ENCODE data around the gene AGPAT2. TPM values are rescaled to one million over a fixed set of nuclear protein-coding genes. Genes with fewer than 3 reads are reported as not detected.

The AGPAT2 gene
- total RNA-seq, 2 donors from 2014 or later, result 33.4 to 39.8 TPM

DNA sequence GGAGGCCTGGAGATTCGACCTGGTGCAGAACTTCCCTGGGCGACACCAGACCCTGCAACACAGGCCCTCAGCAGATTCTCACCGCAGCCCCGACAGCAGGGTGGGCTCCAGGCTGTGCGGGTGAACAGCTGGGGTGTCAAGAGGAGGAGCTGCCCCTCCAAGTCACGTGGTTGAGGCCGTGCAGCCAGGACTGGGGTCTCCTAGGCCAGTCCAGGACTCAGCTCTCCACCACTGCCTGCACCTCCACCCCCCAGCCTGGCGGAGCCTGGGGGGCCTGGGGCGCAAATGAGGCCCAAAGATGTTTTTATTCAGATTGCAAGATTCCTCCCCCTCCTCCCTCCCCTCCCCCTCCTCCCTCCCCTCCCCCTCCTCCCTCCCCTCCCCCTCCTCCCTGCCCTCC, 9.2 kb upstream of the AGPAT2 start:
- Histone ChIP-seq H3K4me3 (ENCODE audit: low read length) (no peak overlapping the region), H3K9me3 (ENCODE audit: control insufficient read depth, low read length) (no peaks in the 10 kb centered on the region), H3K9ac (ENCODE audit: extremely low read depth, low read length, poor library complexity, severe bottlenecking) (no peak overlapping the region), H3K27me3 (ENCODE audit: control insufficient read depth, insufficient read depth, low read length, poor library complexity, severe bottlenecking) (peaks cover 6% of the 10 kb centered on the region), H3K27ac (ENCODE audit: low read depth, low read length) (no peak overlapping the region), H3K36me3 (ENCODE audit: control insufficient read depth, insufficient read depth, low read length) (no peaks in the 10 kb centered on the region), H3K4me1 (ENCODE audit: control insufficient read depth, insufficient read depth, low read length) (no peaks in the 10 kb centered on the region)
- Mint-ChIP-seq H3K27ac (no peak overlapping the region), H3K4me1 (peaks cover 9% of the 10 kb centered on the region), H3K36me3 (ENCODE audit: low read depth) (no peaks in the 10 kb centered on the region), H3K9me3 (no peaks in the 10 kb centered on the region), H3K27me3 (ENCODE audit: insufficient read depth) (no peaks in the 10 kb centered on the region), H3K4me3 (no peak overlapping the region)
- 90 to 100% methylated on average over 4 to 8 of the region's 9 CpGs for WGBS, 2 experiments (ENCODE audit: insufficient coverage in 1 of 2, insufficient read length in 1 of 2)
- TF ChIP-seq, protein P1, sequence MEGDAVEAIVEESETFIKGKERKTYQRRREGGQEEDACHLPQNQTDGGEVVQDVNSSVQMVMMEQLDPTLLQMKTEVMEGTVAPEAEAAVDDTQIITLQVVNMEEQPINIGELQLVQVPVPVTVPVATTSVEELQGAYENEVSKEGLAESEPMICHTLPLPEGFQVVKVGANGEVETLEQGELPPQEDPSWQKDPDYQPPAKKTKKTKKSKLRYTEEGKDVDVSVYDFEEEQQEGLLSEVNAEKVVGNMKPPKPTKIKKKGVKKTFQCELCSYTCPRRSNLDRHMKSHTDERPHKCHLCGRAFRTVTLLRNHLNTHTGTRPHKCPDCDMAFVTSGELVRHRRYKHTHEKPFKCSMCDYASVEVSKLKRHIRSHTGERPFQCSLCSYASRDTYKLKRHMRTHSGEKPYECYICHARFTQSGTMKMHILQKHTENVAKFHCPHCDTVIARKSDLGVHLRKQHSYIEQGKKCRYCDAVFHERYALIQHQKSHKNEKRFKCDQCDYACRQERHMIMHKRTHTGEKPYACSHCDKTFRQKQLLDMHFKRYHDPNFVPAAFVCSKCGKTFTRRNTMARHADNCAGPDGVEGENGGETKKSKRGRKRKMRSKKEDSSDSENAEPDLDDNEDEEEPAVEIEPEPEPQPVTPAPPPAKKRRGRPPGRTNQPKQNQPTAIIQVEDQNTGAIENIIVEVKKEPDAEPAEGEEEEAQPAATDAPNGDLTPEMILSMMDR (conservative IDR thresholded peaks at IDR 0.05), result no peak
- DNase-seq, result no peak

DNA sequence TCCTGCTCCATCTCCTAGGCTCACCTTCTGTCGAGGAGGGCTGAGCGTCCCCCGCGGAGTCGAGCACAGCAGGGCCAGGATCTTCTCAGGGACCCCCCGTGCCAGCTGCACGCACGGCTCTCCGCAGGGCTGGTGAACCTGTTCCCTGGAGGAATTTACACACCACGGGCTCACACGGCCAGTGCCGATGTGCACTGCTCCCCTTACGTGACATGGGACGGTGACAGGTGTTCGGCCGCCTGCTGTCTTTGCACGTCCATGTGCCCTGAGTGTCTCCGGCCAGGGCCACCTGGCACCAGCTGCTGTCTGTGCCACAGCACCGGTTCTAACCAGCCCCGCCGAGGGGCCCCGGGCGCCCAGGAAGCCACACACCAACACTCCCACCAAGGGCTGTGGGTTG, 8.7 kb upstream of the AGPAT2 start:
- H3K27ac ChIP-seq (ENCODE audit: low read depth, low read length), result no peak overlapping the region
- 89 to 90% methylated on average over 14 to 23 of the region's 23 CpGs for WGBS, 2 experiments (ENCODE audit: insufficient coverage in 1 of 2, insufficient read length in 1 of 2)

DNA sequence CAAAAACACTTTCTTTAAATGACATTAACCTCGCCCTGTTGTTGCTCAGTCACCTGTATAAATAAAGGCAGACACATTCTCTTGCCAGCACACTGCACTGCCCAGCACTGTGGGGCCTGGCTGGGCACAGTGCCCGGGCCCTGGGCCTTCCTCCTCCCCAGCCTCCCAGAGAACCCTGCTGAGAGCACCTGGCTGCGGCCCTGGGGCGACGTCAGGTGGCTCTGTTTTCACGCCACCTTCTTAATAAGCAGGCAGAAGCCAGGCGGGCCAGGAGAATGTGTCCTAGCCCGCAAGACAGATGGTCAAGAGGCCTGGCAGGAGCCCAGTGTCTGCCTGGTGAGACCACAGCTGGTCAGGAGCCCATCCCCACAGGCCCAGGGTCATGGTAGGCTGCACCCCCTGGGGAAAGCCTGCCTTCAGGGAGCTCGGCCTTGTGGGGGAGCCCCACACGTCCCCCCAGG, 8.2 kb upstream of the AGPAT2 start:
- Histone ChIP-seq H3K4me3 (ENCODE audit: low read length) (no peak overlapping the region), H3K9me3 (ENCODE audit: control insufficient read depth, low read length) (no peaks in the 10 kb centered on the region), H3K36me3 (ENCODE audit: control insufficient read depth, insufficient read depth, low read length) (no peaks in the 10 kb centered on the region), H3K27ac (ENCODE audit: low read depth, low read length) (no peak overlapping the region), H3K4me1 (ENCODE audit: control insufficient read depth, insufficient read depth, low read length) (no peaks in the 10 kb centered on the region), H3K9ac (ENCODE audit: extremely low read depth, low read length, poor library complexity, severe bottlenecking) (no peak overlapping the region), H3K27me3 (ENCODE audit: control insufficient read depth, insufficient read depth, low read length, poor library complexity, severe bottlenecking) (no peaks in the 10 kb centered on the region)
- H3K4me1 Mint-ChIP-seq, result peaks cover 8% of the 10 kb centered on the region
- H3K27ac Mint-ChIP-seq, result no peak overlapping the region
- 81 to 90% methylated on average over 3 to 10 of the region's 10 CpGs for WGBS, 2 experiments (ENCODE audit: insufficient coverage in 1 of 2, insufficient read length in 1 of 2)
- TF ChIP-seq, protein P1 (conservative IDR thresholded peaks at IDR 0.05), result no peak
- DNase-seq, result no peak
- H3K36me3 Mint-ChIP-seq (ENCODE audit: low read depth), result no peaks in the 10 kb centered on the region
- H3K27me3 Mint-ChIP-seq (ENCODE audit: insufficient read depth), result no peaks in the 10 kb centered on the region
- no peak overlapping the region for H3K4me3 Mint-ChIP-seq
- no peaks in the 10 kb centered on the region for H3K9me3 Mint-ChIP-seq

More for the DNA sequence above, 8.7 kb upstream of the AGPAT2 start:
- Histone ChIP-seq H3K4me1 (ENCODE audit: control insufficient read depth, insufficient read depth, low read length) (no peaks in the 10 kb centered on the region), H3K4me3 (ENCODE audit: low read length) (no peak overlapping the region), H3K9me3 (ENCODE audit: control insufficient read depth, low read length) (no peaks in the 10 kb centered on the region), H3K36me3 (ENCODE audit: control insufficient read depth, insufficient read depth, low read length) (no peaks in the 10 kb centered on the region), H3K27me3 (ENCODE audit: control insufficient read depth, insufficient read depth, low read length, poor library complexity, severe bottlenecking) (peaks cover 2% of the 10 kb centered on the region), H3K9ac (ENCODE audit: extremely low read depth, low read length, poor library complexity, severe bottlenecking) (no peak overlapping the region)
- no peaks in the 10 kb centered on the region for H3K36me3 Mint-ChIP-seq (ENCODE audit: low read depth)
- no peak overlapping the region for H3K4me3 Mint-ChIP-seq
- DNase-seq, result no peak
- peaks cover 9% of the 10 kb centered on the region for H3K4me1 Mint-ChIP-seq
- H3K27me3 Mint-ChIP-seq (ENCODE audit: insufficient read depth), result no peaks in the 10 kb centered on the region
- no peak overlapping the region for H3K27ac Mint-ChIP-seq
- no peaks in the 10 kb centered on the region for H3K9me3 Mint-ChIP-seq
- TF ChIP-seq, protein P1 (conservative IDR thresholded peaks at IDR 0.05), result no peak

All from endodermal cell (in vitro differentiated cells).